Muscle of back (tissue), 11 donors: ENCODE measurements around the gene RBM47. TPM values are rescaled to one million over a fixed set of nuclear protein-coding genes. Genes with fewer than 3 reads are reported as not detected.

ENCODE experiments used
- DNase-seq, 3 donors: peaks; one replicate each; pipeline versions ENCODE4 v3.0.0 to v3.0.0-alpha.2; 2013
- polyA plus RNA-seq, 10 donors: library from polyadenylated mRNA; unstranded; fragments of 120-200 nt; gene quantifications; one replicate each; pipeline ENCODE4 v1.2.1, GENCODE V29; 2013; ENCODE audit not compliant: insufficient read length in 10 of 10

RBM47 gene
- polyA plus RNA-seq, 10 donors = 1.0 to 3.0 (median 1.5) TPM

DNA sequence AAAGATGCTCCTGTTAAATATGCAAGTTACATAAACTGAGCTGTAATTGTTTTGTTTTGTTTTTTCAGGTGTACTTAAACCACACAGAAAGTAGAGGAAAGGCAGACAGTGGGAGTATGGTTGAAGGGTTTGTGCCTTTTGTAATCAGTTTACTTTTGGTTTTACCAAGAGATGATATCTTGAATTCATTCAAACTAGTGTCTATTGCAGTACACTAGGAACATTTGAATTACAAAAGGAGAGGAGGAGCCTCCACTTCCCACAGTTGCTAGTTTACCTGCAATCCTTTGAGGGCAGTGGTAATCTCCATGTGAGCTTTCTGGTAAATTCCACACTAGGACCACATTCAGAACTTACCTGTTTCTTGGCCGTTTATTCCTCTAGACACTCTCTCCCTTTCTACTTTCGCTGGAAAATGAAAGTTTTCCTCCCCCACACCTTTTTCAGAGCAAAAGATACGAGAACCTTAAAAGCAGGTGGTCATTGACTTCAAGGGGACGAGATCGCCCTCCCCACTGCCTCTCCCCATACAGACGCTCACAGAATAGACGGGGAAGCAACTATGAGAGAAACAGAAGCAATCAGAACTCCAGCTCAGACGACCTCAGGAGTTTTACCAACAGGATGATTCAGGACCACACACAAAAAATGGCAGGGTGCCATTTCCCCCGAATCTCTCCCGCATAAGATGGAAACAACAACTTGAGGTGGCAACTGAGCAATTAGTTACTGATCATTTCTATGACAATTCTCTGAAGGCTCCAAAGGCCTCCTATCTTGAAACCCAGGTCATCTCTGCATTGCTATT is 3.3 kb downstream of the RBM47 start:
- DNase-seq = no peak

- no peak for DNase-seq
Observed at GRCh38 chr4:40623707-40624106, 6.0 kb downstream of the RBM47 start.

- no peak for DNase-seq
Observed at GRCh38 chr4:40622913-40623312, 6.8 kb downstream of the RBM47 start.

- DNase-seq = peak; percentile 44 to 92 (median 60)
Observed at GRCh38 chr4:40621592-40622512, 7.8 kb downstream of the RBM47 start.

DNA sequence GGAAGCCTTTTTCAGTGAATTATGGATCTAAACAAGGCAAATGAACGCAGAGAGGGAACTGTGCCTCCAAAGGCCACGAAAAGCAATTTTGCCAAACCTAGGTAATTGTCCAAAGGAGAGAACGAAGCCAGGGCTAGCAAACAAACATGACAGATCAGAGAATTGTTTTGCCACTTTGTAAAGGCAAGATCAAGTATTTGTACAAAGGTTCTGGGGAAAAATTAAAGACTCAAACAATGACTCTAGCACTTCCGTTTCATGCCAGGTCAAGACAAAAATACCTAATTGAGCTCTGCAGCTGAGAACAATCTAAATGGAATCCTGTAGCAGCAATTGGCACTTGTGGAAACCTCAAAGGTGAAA is 8.5 kb downstream of the RBM47 start:
- no peak for DNase-seq

GRCh38 chr4:40619600-40619999 is 10.1 kb downstream of the RBM47 start:
- DNase-seq = no peak

DNA sequence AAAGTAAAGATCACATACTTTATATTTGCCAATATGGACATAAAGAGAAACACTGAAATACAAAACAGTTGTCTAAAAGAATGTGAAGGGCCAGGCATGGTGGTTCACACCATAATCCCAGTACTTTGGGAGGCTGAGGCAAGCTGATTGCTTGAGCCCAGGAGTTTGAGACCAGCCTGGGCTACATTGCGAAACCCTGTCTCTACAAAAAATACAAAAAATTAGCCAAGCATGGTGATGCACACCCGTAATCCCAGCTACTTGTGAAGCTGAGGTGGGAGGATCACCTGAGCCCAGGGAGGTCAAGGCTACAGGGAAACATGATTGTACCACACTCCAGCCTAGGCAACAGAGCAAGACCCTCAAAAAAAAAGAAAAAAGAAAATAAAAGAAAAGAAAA is 11.8 kb downstream of the RBM47 start:
- no peak for DNase-seq

DNA sequence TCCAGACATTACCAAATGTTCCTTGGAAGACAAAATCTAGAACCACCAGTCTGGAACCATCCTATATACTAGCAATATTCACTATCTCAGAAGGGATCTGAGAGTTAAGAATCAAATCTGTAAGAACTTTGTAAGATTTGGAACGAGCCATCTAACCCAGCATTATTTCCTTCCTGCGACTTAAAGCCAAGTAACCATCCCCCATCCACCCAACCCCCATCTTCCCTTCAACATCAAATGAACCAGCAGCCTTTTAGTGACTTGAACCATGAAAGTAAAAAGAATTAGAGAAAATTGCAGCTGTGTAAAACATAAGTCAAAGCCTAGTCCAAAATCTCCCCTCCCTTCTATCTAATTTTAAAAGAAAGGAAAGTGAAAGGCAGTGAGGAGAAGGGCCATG is 15.6 kb downstream of the RBM47 start:
- no peak for DNase-seq

DNA sequence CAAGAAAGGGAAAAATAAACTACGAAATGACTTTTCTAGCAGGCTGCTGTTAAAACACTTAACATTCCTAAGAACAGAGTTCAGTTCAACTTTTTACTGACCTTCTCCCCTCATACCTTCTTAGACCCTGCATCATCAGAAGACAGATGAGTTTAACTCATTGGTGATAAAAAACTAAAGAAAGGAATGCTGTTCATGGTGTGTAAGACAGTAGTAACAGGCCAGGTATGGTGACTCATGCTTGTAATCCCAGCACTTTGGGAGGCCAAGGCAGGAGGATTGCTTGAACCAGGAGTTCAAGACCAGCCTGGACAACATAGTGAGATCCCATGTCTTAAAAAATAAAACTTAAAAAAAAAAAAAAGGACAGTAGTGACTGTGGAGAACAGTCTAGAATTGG is 16.2 kb downstream of the RBM47 start:
- DNase-seq = no peak

DNA sequence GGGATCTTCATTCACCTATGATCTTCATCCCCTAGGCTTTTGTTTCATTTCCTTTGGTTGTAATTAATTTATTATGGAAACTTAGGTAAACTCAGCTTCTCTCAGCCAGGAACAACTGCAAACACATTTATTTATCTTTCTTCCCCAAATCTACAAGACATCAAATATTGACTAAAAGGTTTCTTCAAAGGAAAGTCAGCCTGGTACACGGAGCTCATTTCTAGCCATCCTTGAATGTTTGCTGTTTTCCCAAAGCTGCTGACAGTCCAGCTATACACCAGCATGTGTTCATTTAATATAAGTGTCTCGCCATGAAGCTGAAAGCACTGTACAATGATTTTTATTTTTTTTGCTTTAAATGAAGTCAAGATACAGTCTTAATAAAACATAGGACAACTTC is 16.8 kb downstream of the RBM47 start:
- DNase-seq = no peak

DNA sequence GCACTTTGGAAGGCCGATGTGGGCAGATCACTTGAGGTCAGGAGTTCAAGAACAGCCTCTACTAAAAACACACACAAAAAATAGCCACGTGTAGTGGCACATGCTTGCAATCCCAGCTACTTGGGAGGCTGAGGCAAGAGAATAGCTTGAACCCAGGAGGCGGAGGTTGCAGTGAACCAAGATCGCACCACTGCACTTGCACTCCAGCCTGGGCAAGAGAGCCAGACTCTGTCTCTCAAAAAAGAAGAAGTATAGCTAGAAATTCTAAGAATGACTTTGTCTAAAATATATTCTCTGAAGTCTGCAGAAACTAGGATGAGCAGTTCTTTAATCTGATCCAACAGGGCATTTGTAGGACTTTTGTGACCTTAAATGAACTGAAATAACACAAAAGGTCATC is 17.4 kb downstream of the RBM47 start:
- no peak for DNase-seq

DNA sequence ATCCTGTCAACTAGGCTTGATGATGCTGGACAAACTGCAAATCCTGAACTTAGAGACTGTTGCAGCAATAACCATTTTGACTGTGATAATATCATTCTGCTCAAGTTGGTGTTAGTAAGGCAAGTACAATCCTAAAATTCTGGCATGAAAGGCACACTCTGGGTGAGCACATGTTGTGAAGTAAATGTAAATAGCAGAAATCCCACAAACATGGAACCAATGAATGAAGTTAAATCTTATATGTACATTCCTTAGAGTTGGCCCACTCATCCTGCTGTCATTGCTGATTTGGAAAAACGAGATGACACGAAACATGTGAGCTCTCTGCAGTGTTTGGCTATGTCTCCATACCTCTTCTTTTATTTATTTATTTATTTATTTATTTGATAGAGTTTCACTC is 21.0 kb downstream of the RBM47 start:
- DNase-seq = peak in 1 of 3 donors; percentile 66

DNA sequence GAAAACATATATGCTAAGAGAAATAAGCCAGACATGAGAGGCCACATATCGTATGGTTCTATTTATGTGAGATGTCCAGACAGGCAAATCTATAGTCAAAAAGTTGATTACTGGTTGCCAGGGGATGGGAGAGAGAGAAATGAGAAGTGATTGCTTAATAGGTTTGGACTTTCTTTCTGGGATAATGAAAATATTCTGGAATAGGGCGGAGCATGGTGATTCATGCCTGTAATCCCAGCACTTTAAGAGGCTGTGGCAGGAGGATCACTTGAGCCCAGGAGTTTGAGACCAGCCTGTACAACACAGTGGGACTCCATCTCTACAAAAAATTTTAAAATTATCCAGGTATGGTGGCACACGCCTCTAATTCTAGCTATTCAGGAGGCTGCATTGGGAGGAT is 22.4 kb downstream of the RBM47 start:
- no peak for DNase-seq

DNA sequence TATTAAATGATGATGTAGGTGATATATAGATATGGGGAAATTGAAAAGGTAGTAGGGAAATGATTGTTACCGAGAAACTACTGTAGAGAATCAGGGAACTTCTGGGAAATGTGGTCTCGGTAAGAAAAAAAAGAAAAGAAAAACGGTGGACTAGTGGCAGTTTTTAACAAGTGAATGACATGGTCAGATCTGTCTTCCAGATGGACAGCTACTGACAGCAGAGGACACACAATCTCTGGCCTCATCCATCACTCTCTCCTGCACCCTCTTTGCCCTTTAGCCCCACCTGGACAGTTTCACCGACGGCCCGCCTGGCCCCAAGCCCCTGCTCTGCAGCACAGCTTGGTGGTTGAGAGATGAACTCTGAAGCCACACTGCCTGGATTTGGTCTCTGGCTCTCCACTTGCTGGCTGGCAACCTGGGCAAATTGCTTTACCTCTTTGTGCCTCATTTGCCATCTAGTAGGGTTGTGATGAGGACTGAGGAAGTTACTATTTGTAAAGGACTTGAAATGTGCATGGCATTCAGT is 23.4 kb downstream of the RBM47 start:
- DNase-seq = no peak

- DNase-seq = no peak
Observed at GRCh38 chr4:40603281-40603680, 26.4 kb downstream of the RBM47 start.

DNA sequence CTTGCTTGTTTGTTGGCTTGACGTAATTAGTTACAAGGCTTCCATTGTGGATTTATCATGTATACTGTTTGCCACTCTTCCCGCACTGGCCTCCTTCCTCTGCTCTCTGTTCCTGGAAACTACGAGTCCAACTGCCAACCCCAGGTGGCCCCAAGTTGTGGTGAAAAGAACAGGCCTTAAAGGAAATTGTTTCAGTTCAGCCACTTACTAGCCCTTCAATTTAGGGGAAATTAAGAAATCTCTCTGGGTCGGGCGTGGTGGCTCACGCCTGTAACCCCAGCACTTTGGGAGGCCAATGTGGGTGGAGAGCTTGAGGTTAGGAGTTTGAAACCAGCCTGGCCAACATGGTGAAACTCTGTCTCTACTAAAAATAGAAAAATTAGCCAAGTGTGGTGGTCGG is 28.0 kb downstream of the RBM47 start:
- DNase-seq = no peak

DNA sequence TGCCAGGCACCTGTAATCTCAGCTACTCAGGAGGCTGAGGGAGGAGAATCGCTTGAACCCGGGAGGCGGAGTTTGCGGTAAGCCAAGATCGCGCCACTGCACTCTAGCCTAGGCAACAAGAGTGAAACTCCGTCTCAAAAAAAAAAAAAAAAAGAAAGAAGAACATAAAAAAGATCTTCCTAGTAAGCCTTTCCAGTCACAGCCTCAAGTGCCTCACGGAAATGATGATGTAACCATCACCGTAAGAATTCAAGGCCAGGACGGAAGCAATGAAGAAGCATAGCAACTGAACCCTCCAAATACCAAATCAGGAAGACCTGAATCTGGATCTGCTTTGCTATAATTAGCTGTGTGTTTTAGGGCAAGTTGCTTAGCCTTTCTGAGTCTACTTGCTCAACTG is 28.8 kb downstream of the RBM47 start:
- DNase-seq = no peak

DNA sequence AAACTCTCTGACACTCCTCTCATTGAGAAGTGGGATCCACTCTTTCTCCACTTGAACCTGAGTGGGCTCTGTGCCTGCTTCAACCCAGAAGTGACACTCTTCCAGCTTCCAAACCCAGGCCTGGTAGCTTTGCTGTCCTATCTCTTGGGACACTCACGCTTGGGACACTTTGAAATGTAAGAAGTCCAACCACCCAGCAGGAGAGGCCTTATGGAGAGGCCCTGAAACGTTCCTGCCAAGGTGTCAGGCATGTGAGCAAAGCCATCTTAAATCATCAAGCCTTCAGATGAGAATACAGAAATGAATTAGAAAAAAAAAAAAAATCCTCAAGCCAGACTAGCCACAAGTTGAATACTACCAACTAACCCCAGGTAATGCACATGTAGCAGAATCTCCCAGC is 30.2 kb downstream of the RBM47 start:
- no peak for DNase-seq

DNA sequence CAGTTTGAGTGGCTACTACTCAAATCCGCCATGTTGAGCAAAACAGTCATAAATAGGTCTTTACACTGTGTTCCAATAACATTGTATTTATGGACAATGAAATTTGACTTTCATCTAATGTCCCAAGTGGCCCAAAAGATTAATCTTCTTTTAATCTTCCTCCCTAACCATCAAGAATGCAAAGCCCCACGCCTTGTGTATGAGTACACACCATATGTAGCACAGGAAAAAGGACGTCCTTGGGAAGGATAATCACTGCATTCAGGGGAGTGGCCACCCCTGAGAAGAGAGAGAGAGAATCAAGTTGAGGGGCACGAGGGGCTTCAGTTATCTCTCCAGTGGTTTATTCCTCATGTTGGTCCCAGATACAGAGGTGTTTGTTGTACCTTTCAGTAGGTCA is 33.1 kb downstream of the RBM47 start:
- DNase-seq = no peak

DNA sequence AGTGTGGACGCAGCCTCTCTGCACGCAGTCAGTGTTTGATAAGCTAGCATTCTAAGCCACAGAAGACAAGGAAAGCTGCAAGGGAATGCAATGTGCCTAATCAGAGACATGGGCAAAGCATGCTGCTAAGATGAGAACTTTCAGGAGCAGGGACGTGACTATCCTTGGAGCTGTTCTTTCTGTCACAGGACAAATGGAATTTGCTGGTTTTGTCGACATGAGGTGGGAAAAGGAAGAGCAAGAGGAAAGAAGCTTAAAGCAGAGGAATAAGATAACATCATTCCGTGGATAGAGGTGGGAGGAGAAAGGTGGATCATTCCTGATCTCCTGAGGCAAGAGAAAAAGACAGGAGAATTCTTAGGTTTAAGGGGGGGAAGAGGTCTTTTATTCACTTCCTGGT is 33.7 kb downstream of the RBM47 start:
- DNase-seq = no peak

GRCh38 chr4:40594261-40595178 is 35.1 kb downstream of the RBM47 start:
- no peak for DNase-seq

GRCh38 chr4:40592034-40592433 is 37.6 kb downstream of the RBM47 start:
- DNase-seq = no peak
